ENCODE data around the gene AK1.
"Not testable (repeated sequence)": the region's sequence is repeated elsewhere in the genome, so short reads cannot be mapped to it uniquely, and the experiment has no call there.

Gene AK1

DNA sequence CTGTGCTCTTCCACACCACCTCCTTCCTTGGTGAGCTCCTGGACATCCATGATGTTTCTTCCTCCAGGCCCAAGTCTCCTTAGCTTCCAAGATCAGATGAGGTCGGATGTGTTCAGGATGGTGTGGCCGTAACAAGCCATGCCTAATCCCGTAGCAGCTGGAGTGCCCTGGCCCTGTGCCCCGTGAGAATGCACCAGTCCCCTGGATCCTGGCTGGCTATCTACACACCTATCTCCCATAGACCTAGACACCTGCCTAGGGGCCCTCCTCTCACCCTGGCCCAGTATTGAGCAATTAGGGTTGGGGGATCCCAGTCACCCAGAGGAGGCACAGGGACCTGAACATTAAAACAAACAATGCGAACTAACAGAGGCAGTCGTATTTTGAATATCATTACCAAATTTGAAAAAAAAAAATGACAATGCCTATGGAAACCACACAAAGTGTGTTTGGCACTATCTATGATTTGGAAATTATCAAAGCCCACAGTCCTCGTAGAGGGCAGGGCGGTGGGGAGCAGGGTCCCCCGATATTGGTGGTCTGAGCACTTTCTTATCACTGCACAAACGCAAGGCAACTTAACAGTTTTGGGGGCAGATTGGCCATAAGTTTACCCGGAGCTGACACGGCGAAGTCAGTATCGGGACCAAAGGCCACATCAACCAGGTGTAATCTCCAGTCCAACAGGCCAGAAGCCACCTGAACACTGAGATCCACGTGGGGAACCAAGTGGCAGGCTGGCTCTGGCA lies 36.2 kb downstream of the AK1 start:
- no peak overlapping the region for H3K4me3 Mint-ChIP-seq
- H3K4me1 Mint-ChIP-seq (ENCODE audit: low read depth): no peaks in the 10 kb centered on the region
- H3K27ac Mint-ChIP-seq: no peak overlapping the region
- H3K27me3 Mint-ChIP-seq: no peaks in the 10 kb centered on the region
- no peaks in the 10 kb centered on the region for H3K9me3 Mint-ChIP-seq (ENCODE audit: low read depth)
- no peaks in the 10 kb centered on the region for H3K36me3 Mint-ChIP-seq

DNA sequence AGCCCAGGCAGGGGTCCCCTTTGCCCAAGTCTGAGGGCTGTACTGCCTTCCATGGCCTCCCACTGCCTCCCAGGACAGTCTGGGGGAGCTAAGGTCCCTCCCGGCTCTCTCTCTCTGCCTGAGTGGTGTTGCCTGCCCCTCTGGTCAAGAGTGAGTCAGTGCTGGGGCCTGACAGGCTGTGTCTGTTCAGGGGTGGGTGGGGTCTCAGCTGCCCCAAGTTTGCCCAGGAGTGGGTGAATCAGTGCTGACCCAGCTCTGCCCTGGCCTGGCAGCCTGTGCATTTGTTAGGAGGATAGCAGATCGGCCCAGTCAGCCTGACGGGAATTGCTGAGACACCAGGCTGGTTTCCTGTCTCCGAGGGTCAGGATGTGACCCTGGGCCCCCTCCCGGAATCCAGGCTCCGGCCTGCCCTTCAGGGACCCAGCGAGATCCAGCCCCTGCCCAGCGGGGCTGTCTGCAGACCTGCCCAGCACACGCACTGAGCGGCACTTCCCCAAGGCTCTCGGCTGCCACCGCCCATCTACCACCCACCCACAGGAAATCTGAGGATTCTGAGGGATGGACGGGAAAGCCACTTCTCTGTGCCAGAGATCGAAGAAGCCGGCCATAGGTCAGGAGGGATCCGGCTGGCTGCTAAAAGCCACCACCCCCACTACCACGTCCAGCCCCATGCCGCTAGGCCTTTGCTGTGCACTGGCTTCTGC lies 38.9 kb downstream of the AK1 start:
- peaks cover 3% of the 10 kb centered on the region for H3K4me1 Mint-ChIP-seq (ENCODE audit: low read depth)
- H3K36me3 Mint-ChIP-seq: no peaks in the 10 kb centered on the region
- no peak overlapping the region for H3K4me3 Mint-ChIP-seq
- H3K27me3 Mint-ChIP-seq: no peaks in the 10 kb centered on the region
- no peak overlapping the region for H3K27ac Mint-ChIP-seq
- H3K9me3 Mint-ChIP-seq (ENCODE audit: low read depth): no peaks in the 10 kb centered on the region

DNA sequence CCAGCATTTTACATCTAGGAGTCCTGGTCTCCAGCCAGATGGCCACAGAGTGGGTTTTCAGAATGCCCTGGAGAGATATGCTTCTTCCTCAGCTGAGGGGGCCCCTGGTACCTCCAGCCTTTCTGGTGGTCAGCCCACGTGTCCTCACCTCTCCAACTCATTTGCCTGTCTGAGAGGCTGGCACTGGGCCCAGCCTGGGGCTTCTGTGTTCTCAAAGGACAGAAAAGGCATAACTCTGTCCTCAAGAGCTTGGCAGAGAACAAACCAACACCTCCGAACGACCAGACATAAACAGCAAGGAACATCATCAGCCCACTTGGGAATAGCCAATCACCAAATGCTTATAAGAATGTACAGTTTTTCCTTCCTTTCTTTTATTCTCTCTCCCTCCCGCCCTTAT lies 40.1 kb downstream of the AK1 start:
- Mint-ChIP-seq H3K27ac (no peak overlapping the region), H3K9me3 (ENCODE audit: low read depth) (no peaks in the 10 kb centered on the region), H3K36me3 (no peaks in the 10 kb centered on the region), H3K4me3 (no peak overlapping the region), H3K27me3 (no peaks in the 10 kb centered on the region), H3K4me1 (ENCODE audit: low read depth) (peaks cover 10% of the 10 kb centered on the region)

DNA sequence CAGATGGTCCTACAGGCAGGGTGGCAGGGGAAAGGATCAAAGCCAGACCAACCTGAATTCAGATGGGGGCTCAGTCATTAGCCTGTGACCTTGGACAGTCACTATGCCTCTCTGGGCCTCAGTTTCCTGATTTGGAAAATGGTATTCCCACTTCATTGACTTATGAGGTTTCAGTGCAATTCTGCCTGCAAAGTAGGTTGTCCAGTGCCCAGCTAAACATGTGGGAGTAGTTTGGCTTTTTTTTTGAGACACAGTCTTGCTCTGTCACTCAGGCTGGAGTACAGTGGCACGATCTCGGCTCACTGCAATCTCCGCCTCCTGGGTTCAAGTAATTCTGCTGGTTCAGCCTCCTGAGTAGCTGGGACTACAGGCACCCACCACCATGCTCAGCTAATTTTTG lies 40.9 kb downstream of the AK1 start:
- not testable (repeated sequence) for H3K27ac Mint-ChIP-seq; H3K36me3 Mint-ChIP-seq; H3K9me3 Mint-ChIP-seq (ENCODE audit: low read depth); H3K4me3 Mint-ChIP-seq; H3K27me3 Mint-ChIP-seq
- H3K4me1 Mint-ChIP-seq (ENCODE audit: low read depth): peaks cover 13% of the 10 kb centered on the region

DNA sequence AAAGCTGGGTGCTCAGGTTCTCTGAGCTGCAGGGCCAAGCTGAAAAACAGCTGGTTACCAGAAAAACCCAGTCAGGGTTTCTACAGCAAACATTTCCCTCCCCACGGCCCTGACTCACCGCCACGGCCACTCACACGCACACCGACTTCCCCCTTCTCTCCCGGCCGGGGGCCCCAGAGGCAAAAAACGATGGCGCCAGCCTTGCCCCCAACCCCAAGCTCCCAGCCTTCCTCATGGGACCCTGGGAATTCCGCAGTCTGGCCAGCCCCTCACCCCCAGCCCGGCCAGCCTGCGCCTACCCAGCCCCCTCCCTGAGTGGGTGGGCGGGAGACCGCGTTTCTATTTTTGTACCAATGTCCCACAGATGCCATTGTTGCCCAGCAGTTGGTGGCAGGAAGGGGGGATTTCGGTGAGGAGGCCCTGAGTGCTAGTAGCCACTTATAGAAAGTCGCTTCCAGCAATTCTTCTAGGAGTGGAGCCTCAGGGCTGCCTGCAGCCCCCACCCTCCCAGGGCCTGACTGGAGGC lies 41.4 kb downstream of the AK1 start:
- Mint-ChIP-seq H3K36me3 (no peaks in the 10 kb centered on the region), H3K4me3 (no peak overlapping the region), H3K4me1 (ENCODE audit: low read depth) (peaks cover 13% of the 10 kb centered on the region), H3K27me3 (no peaks in the 10 kb centered on the region), H3K9me3 (ENCODE audit: low read depth) (no peaks in the 10 kb centered on the region), H3K27ac (no peak overlapping the region)

DNA sequence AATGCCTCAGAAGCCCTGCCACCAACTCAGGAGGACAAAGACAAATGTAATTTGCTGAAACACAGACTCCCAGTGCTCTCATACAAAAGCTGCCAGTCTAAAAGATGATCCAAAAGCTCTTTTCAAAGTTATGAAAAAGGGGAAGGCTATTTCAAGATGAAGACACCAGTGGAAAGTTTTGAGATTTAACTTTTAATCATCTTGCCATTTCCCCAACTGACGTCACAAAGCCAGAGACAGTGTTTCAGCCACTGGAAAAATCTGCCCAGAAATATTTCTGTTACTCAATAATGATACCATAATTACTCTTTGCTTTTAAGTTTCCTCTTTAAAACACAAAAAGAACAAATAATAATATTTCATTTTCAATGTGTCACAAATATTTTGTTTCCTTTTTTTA lies 43.9 kb downstream of the AK1 start:
- H3K4me3 Mint-ChIP-seq: no peak overlapping the region
- no peak overlapping the region for H3K27ac Mint-ChIP-seq

DNA sequence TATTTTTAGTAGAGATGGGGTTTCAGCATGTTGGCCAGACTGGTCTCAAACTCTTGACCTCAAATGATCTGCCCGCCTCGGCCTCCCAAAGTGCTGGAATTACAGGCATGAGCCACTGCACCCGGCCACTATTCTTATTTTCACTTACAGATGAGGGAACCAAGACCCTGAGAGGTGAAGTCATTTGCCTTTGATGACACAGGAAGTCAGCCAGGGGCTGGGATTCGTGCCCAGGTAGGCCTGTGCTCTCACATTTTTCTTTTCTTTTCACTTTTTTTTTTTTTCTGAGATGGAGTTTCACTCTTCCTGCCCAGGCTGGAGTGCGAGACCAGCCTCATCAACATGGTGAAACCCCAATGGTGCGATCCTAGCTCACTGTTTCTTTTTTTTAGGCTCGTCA lies 45.2 kb downstream of the AK1 start:
- peaks cover 13% of the 10 kb centered on the region for H3K4me1 Mint-ChIP-seq (ENCODE audit: low read depth)
- no peaks in the 10 kb centered on the region for H3K36me3 Mint-ChIP-seq
- H3K9me3 Mint-ChIP-seq (ENCODE audit: low read depth): no peaks in the 10 kb centered on the region
- H3K27ac Mint-ChIP-seq: peak overlapping the region; percentile 75
- H3K27me3 Mint-ChIP-seq: no peaks in the 10 kb centered on the region
- H3K4me3 Mint-ChIP-seq: peak overlapping the region; percentile 39

More for the DNA sequence above, 43.9 kb downstream of the AK1 start:
- Mint-ChIP-seq H3K9me3 (ENCODE audit: low read depth) (no peaks in the 10 kb centered on the region), H3K27me3 (no peaks in the 10 kb centered on the region), H3K4me1 (ENCODE audit: low read depth) (peaks cover 13% of the 10 kb centered on the region), H3K36me3 (no peaks in the 10 kb centered on the region)

DNA sequence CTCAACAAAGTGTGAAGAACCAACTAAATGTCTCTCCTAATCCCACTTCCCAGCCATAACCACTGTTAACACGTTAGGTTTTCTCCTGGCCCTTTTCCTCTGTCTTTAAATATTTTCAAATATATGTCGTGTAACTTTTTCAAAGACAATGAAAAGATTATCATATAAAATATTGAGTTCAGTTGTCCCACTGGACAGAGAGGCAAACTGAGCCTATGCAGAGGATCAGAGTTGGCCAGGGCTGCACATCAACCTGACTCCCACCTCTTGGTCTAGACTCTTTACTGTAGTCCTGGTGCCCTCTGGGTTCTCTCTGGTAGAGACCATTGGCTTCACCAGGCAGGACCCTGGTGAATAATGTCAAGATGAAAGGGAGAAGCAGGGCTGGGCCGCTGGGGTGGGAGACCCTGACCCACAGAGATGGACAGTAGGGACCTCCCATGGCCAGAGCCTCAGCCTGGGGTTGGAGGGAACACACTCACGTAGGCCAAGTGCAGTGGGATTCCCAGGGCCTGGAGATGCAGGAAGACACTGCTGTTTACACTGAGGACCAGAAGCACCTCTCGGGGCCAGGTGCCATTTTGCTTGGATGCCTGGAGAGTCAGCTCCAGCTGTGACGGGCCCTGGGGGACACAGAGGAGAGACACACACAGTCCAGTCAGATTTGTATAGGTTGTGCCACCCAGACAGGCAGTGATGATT lies 48.1 kb downstream of the AK1 start:
- Mint-ChIP-seq H3K27me3 (no peaks in the 10 kb centered on the region), H3K27ac (no peak overlapping the region), H3K9me3 (ENCODE audit: low read depth) (no peaks in the 10 kb centered on the region), H3K4me1 (ENCODE audit: low read depth) (peaks cover 13% of the 10 kb centered on the region), H3K4me3 (no peak overlapping the region), H3K36me3 (no peaks in the 10 kb centered on the region)

DNA sequence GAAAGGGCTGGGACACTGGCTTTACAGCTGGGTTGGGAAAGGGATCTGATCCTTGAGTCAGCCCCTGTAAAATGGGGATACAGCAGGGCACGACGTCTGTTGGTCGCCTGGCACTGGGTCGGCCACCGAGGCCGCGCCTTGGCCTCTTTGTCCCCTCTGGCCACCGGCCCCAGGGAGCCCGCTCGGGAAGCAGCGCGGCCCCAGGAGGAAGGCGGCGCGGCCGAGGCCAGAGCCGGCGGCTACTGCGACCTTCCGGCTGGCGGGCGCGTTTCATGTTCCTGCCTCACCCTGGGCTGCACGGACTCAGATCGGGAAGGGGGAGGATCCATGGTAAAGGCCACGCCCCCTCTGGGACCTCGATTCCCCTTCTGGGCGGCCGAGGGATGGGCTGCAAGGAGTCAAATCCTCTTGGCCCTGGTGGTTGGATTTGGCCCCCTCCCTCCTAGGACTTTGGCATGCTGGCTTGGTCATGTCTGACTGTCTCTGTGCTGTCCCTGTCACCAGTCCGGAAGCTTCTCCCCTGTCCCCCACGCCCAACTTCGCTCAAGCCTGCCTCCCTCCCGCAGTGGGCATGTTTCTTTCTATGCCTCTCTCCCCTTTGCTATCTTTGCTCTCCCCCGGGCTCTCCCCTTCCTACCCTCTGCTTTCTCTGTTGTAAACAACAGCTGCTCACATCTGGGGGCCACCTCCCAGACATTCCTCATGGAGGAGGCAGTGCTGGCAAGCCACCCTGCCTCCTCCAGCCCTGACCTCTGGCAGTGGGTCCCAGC lies 49.0 kb downstream of the AK1 start:
- Mint-ChIP-seq H3K27me3 (no peaks in the 10 kb centered on the region), H3K36me3 (no peaks in the 10 kb centered on the region), H3K9me3 (ENCODE audit: low read depth) (no peaks in the 10 kb centered on the region), H3K4me1 (ENCODE audit: low read depth) (peaks cover 10% of the 10 kb centered on the region), H3K27ac (peak overlapping the region; percentile 41), H3K4me3 (no peak overlapping the region)

DNA sequence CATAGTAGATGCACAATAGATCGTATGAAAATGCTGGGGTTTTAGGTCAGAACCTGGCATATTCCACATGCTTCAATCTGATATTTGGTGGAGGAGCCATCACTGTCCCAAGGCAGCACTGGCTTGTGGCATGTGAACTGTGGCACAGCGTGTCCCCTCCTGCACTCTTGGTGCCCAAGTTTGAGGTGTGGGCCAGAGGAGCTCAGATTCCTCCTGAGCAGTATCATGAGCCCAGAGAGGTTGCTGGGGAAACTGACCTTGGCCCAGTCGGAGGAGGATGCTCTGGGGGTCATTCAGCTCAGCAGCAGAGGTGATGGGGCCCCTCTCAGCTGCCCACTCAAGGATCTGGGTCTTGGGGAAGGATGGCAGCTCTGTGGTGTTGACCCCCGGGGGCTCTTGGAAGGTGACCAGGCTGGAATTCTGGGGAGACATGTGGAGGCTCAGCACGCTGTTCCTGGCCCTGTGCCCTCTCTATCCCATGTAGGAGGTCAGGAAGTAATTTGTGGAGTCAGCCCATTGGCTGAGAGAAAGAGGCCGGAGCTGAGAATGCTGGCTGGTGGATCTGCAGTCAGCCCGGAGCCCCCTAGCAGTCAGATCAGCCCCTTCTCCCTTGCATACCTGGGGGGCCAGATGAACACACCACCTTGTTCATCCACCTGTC lies 51.1 kb downstream of the AK1 start:
- no peaks in the 10 kb centered on the region for H3K9me3 Mint-ChIP-seq (ENCODE audit: low read depth)
- H3K4me1 Mint-ChIP-seq (ENCODE audit: low read depth): no peaks in the 10 kb centered on the region
- H3K27me3 Mint-ChIP-seq: no peaks in the 10 kb centered on the region
- no peak overlapping the region for H3K27ac Mint-ChIP-seq
- H3K4me3 Mint-ChIP-seq: no peak overlapping the region
- H3K36me3 Mint-ChIP-seq: no peaks in the 10 kb centered on the region

DNA sequence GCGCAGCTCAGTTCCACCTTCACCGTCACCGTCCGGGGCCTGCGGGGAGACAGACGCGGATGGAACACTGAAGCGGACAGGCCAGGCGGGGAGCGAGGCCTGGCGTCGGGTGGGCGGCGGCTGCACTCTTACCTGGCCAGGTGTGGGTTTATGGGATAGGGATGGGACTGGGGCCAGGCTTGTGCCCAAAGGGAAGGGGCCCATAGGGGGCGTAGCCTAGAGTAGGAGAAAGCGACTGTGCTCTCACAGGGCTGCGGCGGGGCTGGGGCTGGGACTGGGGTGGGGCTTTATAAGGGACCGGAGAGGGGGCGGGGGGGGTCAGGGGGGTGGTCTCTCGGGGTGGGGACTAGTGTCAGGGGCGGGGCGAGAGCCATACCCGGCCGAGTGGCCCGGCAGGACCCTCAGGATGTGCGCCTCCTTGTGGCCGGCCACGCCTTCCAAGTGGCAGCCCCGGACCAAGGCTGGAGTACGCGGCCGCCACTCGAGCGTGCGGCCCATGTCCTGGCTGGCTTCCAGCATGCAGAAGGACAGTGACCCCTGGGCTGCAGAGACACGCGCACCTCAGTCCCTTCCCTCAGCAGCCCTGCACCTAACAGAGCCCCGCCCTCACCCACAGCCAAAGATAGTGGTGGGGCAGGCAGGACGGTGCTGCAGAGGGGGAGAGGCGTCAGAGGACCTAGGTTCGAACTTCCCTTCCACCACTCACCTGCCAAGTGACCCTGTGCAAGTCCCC lies 52.0 kb downstream of the AK1 start:
- H3K36me3 Mint-ChIP-seq: no peaks in the 10 kb centered on the region

DNA sequence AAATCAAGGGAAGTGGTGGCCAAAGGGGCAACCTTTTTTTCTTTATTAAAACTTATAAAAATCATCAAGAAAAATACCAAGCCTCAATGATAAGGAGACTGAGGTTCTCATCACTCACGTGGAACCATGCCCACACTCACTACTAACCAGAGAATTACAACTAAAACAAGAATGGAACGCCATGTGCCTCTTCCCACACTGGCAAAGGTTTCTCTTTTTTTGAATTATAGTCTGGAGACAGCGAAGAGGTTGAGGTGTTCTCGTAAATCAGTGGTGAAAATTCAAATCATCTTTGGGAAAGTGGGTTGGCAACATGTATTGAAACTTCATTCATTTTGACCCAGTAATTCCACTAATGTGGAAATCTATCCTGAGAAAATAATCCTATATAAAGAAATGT lies 55.4 kb downstream of the AK1 start:
- Mint-ChIP-seq H3K27me3 (no peaks in the 10 kb centered on the region), H3K9me3 (ENCODE audit: low read depth) (no peaks in the 10 kb centered on the region), H3K36me3 (no peaks in the 10 kb centered on the region), H3K4me3 (no peak overlapping the region), H3K4me1 (ENCODE audit: low read depth) (no peaks in the 10 kb centered on the region), H3K27ac (no peak overlapping the region)

More for the DNA sequence above, 52.0 kb downstream of the AK1 start:
- no peaks in the 10 kb centered on the region for H3K4me1 Mint-ChIP-seq (ENCODE audit: low read depth)
- H3K27me3 Mint-ChIP-seq: no peaks in the 10 kb centered on the region
- no peak overlapping the region for H3K27ac Mint-ChIP-seq
- no peaks in the 10 kb centered on the region for H3K9me3 Mint-ChIP-seq (ENCODE audit: low read depth)
- H3K4me3 Mint-ChIP-seq: no peak overlapping the region

DNA sequence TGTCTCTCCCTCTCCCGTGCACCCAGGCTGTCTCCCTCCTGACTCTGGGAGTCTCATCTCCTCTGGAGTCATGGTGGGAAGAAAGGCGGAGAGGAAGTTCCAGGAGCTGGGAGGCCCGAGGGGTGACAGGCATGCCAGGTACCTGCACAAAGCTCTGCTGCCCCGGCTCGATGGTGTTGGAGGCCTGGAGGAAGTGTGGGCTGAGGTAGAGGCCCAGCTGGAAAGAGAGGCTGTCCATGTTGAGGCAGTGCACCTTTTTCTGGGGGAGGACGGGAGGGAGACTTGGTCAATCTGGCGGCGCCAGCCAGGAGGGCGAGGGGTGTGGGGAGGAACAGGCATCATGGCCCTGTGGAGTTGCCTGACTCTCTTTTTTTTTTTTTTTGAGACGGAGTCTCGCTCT lies 58.9 kb downstream of the AK1 start:
- no peaks in the 10 kb centered on the region for H3K9me3 Mint-ChIP-seq (ENCODE audit: low read depth)
- no peak overlapping the region for H3K27ac Mint-ChIP-seq
- H3K27me3 Mint-ChIP-seq: no peaks in the 10 kb centered on the region
- no peaks in the 10 kb centered on the region for H3K4me1 Mint-ChIP-seq (ENCODE audit: low read depth)
- H3K4me3 Mint-ChIP-seq: no peak overlapping the region
- no peaks in the 10 kb centered on the region for H3K36me3 Mint-ChIP-seq

Measured in activated naive CD8-positive, alpha-beta T cell (primary cell).